HCT116 (cell line): Measurements from ENCODE around the gene SCN4B. TPM values are rescaled to one million over a fixed set of nuclear protein-coding genes. Genes with fewer than 3 reads are reported as not detected.

ENCODE experiments used
- ATAC-seq: fragments of 200-7000 bp; cut with Tn5 transposase; 2 replicates; pipeline ENCODE4 v1.9.1; 2020; ENCODE audit warnings: mild to moderate bottlenecking, moderate library complexity
- BruUV-seq: library from RNA; stranded (reverse); fragments of 400-500 nt; replicated peaks from 2 replicates; lab custom pipeline; 2021; lab: Mats Ljungman, UMichigan
- CTCF ChIA-PET: fragments of 300-600 bp; sonication (Branson Sonifier 250); formaldehyde crosslinking; loops from one replicate; lab custom pipeline; 2021; ENCODE audit warnings: antibody characterized with exemption; lab: Charles Lee
- POLR2A ChIA-PET: fragments of 300-600, 350-600 bp; sonication (Branson Sonifier 250); formaldehyde crosslinking; loops from one replicate; lab custom pipeline; 2021; ENCODE audit warnings: antibody characterized with exemption; lab: Charles Lee
- RAD21 ChIA-PET, 2 experiments: fragments of 300-600 bp; sonication (Branson Sonifier 250); formaldehyde crosslinking; loops; one replicate each; lab custom pipeline; 2023; ENCODE audit warnings: low total read pairs in 2 of 2; ENCODE audit not compliant: uncharacterized antibody in 2 of 2, unreplicated experiment in 2 of 2, low non-redundant PET in 1 of 2; lab: Charles Lee
- DNase-seq: peaks from one replicate; pipeline ENCODE4 v3.0.0-alpha.2; 2010; ENCODE audit warnings: low read depth, low spot score
- H2AFZ ChIP-seq: fragments of 200-600 bp; shearing (Covaris generic), sonication (generic); 2 replicates; pipeline ENCODE4 v1.6.1; 2017; ENCODE audit warnings: low read depth, mixed run types, mixed read lengths, antibody characterized with exemption, low read length; ENCODE audit not compliant: poor library complexity, severe bottlenecking
- H3K27ac ChIP-seq: 2 replicates; pipeline ENCODE4 v1.5.1; 2012; ENCODE audit warnings: low read depth, low read length
- H3K27me3 ChIP-seq: fragments of 200-600 bp; sonication (generic); 2 replicates; pipeline ENCODE4 v1.6.1; 2016; ENCODE audit warnings: mixed run types, low read length, mixed read lengths; ENCODE audit not compliant: insufficient read depth
- H3K36me3 ChIP-seq, 2 experiments: fragments of 200-500 bp in 1 of 2; fragments of 200-600 bp in 1 of 2; sonication (Bioruptor generic) in 1 of 2; sonication (generic) in 1 of 2; 2 replicates each; pipeline versions ENCODE4 v1.5.1 to v1.6.1; 2014 to 2016; ENCODE audit warnings: low read length in 2 of 2, inconsistent platforms in 1 of 2, mixed read lengths in 1 of 2, mixed run types in 1 of 2; ENCODE audit not compliant: insufficient read depth in 2 of 2, control insufficient read depth in 1 of 2
- H3K4me1 ChIP-seq, 2 experiments: fragments of 200-600 bp in 1 of 2; sonication (generic) in 1 of 2; 2 replicates each; pipeline versions ENCODE4 v1.5.1 to v1.6.1; 2012 to 2017; ENCODE audit warnings: low read length in 2 of 2, inconsistent platforms in 1 of 2, mild to moderate bottlenecking in 1 of 2, mixed read lengths in 1 of 2, mixed run types in 1 of 2, moderate library complexity in 1 of 2; ENCODE audit not compliant: insufficient read depth in 2 of 2, control insufficient read depth in 1 of 2
- H3K4me2 ChIP-seq: fragments of 200-600 bp; sonication (generic); 2 replicates; pipeline ENCODE4 v1.6.1; 2017; ENCODE audit warnings: mixed run types, low read length, mixed read lengths
- H3K4me3 ChIP-seq, 2 experiments: fragments of 200-600 bp in 1 of 2; sonication (generic) in 1 of 2; replicated peaks in 1 of 2; 2 replicates each; pipeline ENCODE4 v1.5.1; 2011 to 2016; ENCODE audit warnings: low read length in 2 of 2, control low read depth in 1 of 2, low read depth in 1 of 2, mild to moderate bottlenecking in 1 of 2, mixed read lengths in 1 of 2, mixed run types in 1 of 2
- H3K79me2 ChIP-seq: fragments of 200-600 bp; sonication (generic); 2 replicates; pipeline ENCODE4 v1.6.1; 2017; ENCODE audit warnings: mild to moderate bottlenecking, mixed run types, low read length, moderate library complexity, mixed read lengths; ENCODE audit not compliant: insufficient read depth
- H3K9ac ChIP-seq: fragments of 200-600 bp; sonication (generic); 2 replicates; pipeline ENCODE4 v1.6.1; 2016; ENCODE audit warnings: low read length, mixed read lengths
- H3K9me2 ChIP-seq: fragments of 200-600 bp; sonication (generic), shearing (Covaris generic); 2 replicates; pipeline ENCODE4 v1.6.1; 2017; ENCODE audit warnings: mixed run types, mild to moderate bottlenecking, moderate library complexity; ENCODE audit not compliant: insufficient read depth
- H3K9me3 ChIP-seq, 2 experiments: fragments of 200-500 bp in 1 of 2; fragments of 200-600 bp in 1 of 2; sonication (Bioruptor generic) in 1 of 2; sonication (generic) in 1 of 2; 2 replicates each; pipeline ENCODE4 v1.6.1; 2014 to 2017; ENCODE audit warnings: low read length in 2 of 2, mixed read lengths in 2 of 2, inconsistent platforms in 1 of 2, low read depth in 1 of 2, mild to moderate bottlenecking in 1 of 2, mixed run types in 1 of 2, moderate library complexity in 1 of 2; ENCODE audit not compliant: control insufficient read depth in 1 of 2, insufficient read depth in 1 of 2
- H4K20me1 ChIP-seq: fragments of 200-600 bp; sonication (generic), shearing (Covaris generic); 2 replicates; pipeline ENCODE4 v1.6.1; 2017; ENCODE audit warnings: mixed run types, mild to moderate bottlenecking, moderate library complexity; ENCODE audit not compliant: insufficient read depth
- CBX3 ChIP-seq: IDR thresholded peaks from 2 replicates; pipeline ENCODE4 v1.6.1; 2012; ENCODE audit warnings: low read depth
- ELF1 ChIP-seq: IDR thresholded peaks from 2 replicates; pipeline ENCODE4 v1.6.1; 2012; ENCODE audit warnings: low read depth, borderline replicate concordance
- JUND ChIP-seq: IDR thresholded peaks from 2 replicates; pipeline ENCODE4 v1.6.1; 2012
- RAD21 ChIP-seq: IDR thresholded peaks from 2 replicates; pipeline ENCODE4 v1.6.1; 2012; ENCODE audit warnings: low read depth, mild to moderate bottlenecking
- SIN3A ChIP-seq: IDR thresholded peaks from 2 replicates; pipeline ENCODE4 v1.6.1; 2012; ENCODE audit warnings: low read depth
- SP1 ChIP-seq: IDR thresholded peaks from 2 replicates; pipeline ENCODE4 v1.6.1; 2012; ENCODE audit warnings: low read depth
- YY1 ChIP-seq: IDR thresholded peaks from 2 replicates; pipeline ENCODE4 v1.6.1; 2011; ENCODE audit warnings: low read length, low read depth, moderate library complexity, mild to moderate bottlenecking; ENCODE audit not compliant: insufficient replicate concordance; ENCODE audit errors: extremely low read depth
- ZFX ChIP-seq: fragments of 450-650 bp; IDR thresholded peaks from 2 replicates; pipeline ENCODE4 v1.6.1; 2017
- intact Hi-C: fragments of 100-400 bp; cut with micrococcal nuclease; formaldehyde crosslinking; loops from 2 replicates; pipeline ENCODE4 v1.10.0; 2022
- total RNA-seq: library from RNA; stranded (reverse); gene quantifications from one replicate; pipeline ENCODE4 v1.2.1, GENCODE V29; 2021; ENCODE audit not compliant: unreplicated experiment
- TF ChIP-seq, protein P1 (sequence below): IDR thresholded peaks from 2 replicates; pipeline ENCODE4 v1.6.1; 2012; ENCODE audit warnings: low read depth

Gene SCN4B
- total RNA-seq, 1 experiment from 2014 or later = 0.32 TPM

GRCh38 chr11:118170882-118171268, 18.3 kb upstream of the SCN4B start:
- Histone ChIP-seq H3K4me2 (no peak overlapping the region), H3K9ac (no peak overlapping the region), H3K79me2 (no peaks in the 10 kb centered on the region), H3K36me3 (no peaks in the 10 kb centered on the region)
- ChIA-PET POLR2A (no interaction called here), CTCF (interaction anchor here (0.7 to 2.9 kb wide), 12 partner anchors 10 to 363 kb away, joined by 3 to 18 read pairs (median 8); no protein-coding TSS in a partner anchor)
- BruUV-seq = no TSS peak
- TF ChIP-seq, protein P1, sequence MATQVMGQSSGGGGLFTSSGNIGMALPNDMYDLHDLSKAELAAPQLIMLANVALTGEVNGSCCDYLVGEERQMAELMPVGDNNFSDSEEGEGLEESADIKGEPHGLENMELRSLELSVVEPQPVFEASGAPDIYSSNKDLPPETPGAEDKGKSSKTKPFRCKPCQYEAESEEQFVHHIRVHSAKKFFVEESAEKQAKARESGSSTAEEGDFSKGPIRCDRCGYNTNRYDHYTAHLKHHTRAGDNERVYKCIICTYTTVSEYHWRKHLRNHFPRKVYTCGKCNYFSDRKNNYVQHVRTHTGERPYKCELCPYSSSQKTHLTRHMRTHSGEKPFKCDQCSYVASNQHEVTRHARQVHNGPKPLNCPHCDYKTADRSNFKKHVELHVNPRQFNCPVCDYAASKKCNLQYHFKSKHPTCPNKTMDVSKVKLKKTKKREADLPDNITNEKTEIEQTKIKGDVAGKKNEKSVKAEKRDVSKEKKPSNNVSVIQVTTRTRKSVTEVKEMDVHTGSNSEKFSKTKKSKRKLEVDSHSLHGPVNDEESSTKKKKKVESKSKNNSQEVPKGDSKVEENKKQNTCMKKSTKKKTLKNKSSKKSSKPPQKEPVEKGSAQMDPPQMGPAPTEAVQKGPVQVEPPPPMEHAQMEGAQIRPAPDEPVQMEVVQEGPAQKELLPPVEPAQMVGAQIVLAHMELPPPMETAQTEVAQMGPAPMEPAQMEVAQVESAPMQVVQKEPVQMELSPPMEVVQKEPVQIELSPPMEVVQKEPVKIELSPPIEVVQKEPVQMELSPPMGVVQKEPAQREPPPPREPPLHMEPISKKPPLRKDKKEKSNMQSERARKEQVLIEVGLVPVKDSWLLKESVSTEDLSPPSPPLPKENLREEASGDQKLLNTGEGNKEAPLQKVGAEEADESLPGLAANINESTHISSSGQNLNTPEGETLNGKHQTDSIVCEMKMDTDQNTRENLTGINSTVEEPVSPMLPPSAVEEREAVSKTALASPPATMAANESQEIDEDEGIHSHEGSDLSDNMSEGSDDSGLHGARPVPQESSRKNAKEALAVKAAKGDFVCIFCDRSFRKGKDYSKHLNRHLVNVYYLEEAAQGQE = no peak
- TF ChIP-seq SP1 (no peak), ELF1 (no peak), ZFX (no peak)
- TF ChIP-seq, all 23 proteins: peak for 0
- H3K9me2 ChIP-seq = no peaks in the 10 kb centered on the region
- H3K27ac ChIP-seq = no peak overlapping the region
- no peaks in the 10 kb centered on the region for H4K20me1 ChIP-seq
- ATAC-seq (no peak), DNase-seq (no peak)
- no peaks in the 10 kb centered on the region for H3K27me3 ChIP-seq
- H3K4me3 ChIP-seq = no peak overlapping the region
- H3K4me1 ChIP-seq = peaks cover 0 to 7% of the 10 kb centered on the region in 2 experiments; a peak in 1 of 4 replicates
- intact Hi-C loops = loop anchor here (1.0 to 5.0 kb wide), 2 partner anchors 26 to 364 kb away; no protein-coding TSS in a partner anchor
- H3K9me3 ChIP-seq = no peaks in the 10 kb centered on the region
- no peak overlapping the region for H2AFZ ChIP-seq
- RAD21 ChIA-PET = interaction anchor here (1.1 to 1.6 kb wide), 5 partner anchors 10 to 28 kb away, joined by 3 to 6 read pairs (median 3); no protein-coding TSS in a partner anchor

DNA sequence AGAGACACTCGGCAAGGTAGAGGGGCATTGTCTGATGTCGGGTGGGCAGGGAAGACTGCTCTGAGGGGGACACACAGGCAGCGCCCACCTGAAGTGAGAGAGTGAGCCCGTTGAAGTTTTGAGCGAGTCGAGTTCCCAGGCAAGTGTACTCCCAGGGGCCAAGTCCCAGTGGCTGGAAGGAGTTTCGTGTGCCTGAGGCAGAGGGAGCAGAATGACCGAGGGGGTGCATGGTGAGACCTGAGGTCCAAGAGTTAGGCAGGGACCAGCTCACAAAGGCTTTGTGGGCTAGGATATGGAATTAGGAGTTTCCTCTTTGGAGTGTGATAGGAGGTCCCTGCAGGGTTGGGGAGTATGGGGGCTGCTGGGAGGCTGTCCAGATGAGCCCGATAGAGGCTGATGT, 17.6 kb upstream of the SCN4B start:
- Histone ChIP-seq H3K4me2 (no peak overlapping the region), H3K4me3 (no peak overlapping the region), H3K9me3 (no peaks in the 10 kb centered on the region), H3K36me3 (no peaks in the 10 kb centered on the region)
- no peak for ATAC-seq
- TF ChIP-seq SP1 (no peak), RAD21 (no peak), SIN3A (no peak), JUND (no peak), CBX3 (no peak), YY1 (no peak)
- TF ChIP-seq, all 23 proteins: peak for 0
- no peak overlapping the region for H2AFZ ChIP-seq
- BruUV-seq = no TSS peak
- ChIA-PET CTCF (interaction anchor here (1.2 to 2.9 kb wide), 4 partner anchors 10 to 362 kb away, joined by 3 to 16 read pairs (median 10); no protein-coding TSS in a partner anchor), POLR2A (no interaction called here), RAD21 (interaction anchor here in 1 of 2 experiments (0.6 kb wide), 1 partner anchor 28 kb away, joined by 3 read pairs; no protein-coding TSS in a partner anchor)
- H3K9me2 ChIP-seq = no peaks in the 10 kb centered on the region
- no peaks in the 10 kb centered on the region for H3K27me3 ChIP-seq
- H3K9ac ChIP-seq = no peak overlapping the region
- H3K79me2 ChIP-seq = no peaks in the 10 kb centered on the region
- no peak overlapping the region for H3K27ac ChIP-seq
- H3K4me1 ChIP-seq = peaks cover 0 to 7% of the 10 kb centered on the region in 2 experiments; a peak in 1 of 4 replicates
- DNase-seq = no peak
- no peaks in the 10 kb centered on the region for H4K20me1 ChIP-seq
- intact Hi-C loops = loop anchor here (5.0 kb wide), 1 partner anchor 363 kb away; no protein-coding TSS in a partner anchor
